ENCODE results near the gene ZNF462.
A peak's percentile ranks its signal among the peaks of the same experiment; 100 is the strongest.

The ZNF462 gene

DNA sequence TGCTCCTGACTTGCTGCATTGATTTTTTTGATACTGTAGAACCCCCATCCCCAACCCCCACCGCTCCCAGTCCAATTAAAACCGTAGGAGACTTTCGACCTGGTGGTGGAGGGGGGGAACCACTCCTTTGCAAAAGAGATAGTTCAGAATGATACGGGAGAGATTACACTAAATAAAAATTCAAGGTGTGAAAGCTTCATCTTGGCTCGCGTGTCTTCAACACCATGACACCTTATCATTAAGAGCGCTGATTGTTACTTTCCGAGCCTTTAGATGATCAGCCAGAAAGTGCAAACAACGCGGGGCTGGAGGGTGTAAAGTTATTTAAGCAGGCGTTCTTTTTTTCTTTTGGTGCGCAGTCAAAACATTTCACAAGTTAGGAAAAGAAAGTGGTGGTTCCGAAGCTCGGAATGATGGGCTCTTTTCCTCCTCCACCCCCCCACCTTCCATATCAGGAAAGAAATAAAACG, 1.3 kb upstream of the ZNF462 start:
- DNase-seq (ENCODE audit: low read depth in 2 of 2) = no peak
- TF ChIP-seq, protein P1, sequence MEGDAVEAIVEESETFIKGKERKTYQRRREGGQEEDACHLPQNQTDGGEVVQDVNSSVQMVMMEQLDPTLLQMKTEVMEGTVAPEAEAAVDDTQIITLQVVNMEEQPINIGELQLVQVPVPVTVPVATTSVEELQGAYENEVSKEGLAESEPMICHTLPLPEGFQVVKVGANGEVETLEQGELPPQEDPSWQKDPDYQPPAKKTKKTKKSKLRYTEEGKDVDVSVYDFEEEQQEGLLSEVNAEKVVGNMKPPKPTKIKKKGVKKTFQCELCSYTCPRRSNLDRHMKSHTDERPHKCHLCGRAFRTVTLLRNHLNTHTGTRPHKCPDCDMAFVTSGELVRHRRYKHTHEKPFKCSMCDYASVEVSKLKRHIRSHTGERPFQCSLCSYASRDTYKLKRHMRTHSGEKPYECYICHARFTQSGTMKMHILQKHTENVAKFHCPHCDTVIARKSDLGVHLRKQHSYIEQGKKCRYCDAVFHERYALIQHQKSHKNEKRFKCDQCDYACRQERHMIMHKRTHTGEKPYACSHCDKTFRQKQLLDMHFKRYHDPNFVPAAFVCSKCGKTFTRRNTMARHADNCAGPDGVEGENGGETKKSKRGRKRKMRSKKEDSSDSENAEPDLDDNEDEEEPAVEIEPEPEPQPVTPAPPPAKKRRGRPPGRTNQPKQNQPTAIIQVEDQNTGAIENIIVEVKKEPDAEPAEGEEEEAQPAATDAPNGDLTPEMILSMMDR (IDR thresholded peaks at IDR 0.05; ENCODE audit: low read depth, low read length) = no peak
- H3K4me3 ChIP-seq (replicated peaks in 1 of 2; ENCODE audit: low read depth in 2 of 2, low read length in 2 of 2) = peak overlapping the region; percentile 69 to 79

DNA sequence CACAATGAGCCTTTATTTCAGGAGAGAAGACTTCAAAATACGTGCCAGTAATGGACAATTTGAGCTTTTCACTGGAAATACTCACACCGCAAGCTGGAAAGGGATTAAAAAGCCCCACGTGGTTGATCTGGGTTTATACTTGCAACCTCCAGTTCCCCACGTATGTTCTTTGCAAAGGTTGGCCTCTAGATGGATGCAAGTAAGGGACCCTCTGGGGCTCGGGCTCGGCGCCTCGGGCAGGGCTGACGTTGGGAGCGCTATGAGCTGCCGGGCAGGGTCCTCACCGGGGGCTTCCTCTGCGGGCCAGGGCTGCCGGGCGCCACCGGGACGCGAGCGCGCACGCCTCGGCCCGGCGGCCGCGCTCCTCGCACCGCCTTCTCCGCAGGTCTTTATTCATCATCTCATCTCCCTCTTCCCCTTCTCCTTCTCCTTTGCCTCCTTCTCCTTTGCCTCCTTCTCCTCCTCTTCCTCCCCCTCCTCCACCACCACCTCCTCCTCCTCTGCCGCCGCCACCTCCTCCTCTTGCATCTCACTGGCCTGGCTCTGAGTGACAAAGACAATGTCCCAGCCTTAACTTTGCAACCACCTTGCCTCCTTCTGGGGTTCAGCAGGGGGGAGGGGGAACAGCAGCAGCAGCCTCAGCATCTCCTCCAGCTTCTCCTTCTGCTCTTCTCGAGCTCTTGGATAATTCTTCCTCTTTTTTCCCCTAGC, 701 bp upstream of the ZNF462 start:
- DNase-seq (ENCODE audit: low read depth in 2 of 2) = peak; percentile 47 to 52
- peak overlapping the region; percentile 69 to 79 for H3K4me3 ChIP-seq (replicated peaks in 1 of 2; ENCODE audit: low read depth in 2 of 2, low read length in 2 of 2)
- TF ChIP-seq, protein P1 (IDR thresholded peaks at IDR 0.05; ENCODE audit: low read depth, low read length) = no peak

DNA sequence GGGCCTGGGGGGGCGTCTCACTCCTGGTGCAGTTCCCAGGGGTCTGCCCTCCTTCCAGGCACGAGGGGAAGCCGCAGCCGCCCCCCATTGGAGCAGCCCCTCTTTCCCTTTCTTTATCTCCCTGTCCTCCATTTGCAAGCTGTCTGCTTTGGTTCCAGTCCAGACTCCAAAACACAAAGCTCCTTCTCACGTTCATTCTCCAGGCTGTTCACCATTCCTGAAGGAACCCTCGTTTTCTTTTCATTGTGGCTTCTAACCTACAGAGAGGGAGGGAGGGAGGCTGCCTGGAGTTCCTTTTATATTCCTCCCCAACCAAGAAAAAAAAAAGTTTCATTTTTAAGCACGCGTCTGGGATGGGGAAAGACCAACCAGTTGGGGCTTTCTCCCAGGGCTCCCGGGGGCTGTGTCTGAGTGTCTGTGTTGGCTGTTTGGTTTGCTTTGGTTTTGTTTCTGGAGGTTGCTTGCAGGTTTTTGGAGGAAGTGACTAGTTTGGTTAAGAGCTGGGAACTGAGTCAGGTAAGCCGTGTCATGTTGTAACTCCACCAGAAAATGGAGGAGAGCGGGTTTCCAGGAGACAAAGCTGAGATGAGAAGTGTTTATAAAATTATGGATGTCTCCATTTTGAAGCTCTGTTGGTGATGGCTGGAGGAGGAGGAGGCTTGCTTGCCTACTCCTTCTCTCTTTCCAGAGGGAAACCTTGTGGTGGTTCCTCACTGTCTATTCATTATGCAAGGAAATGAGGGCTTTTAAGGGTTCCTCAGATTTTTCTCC, 1.6 kb downstream of the ZNF462 start:
- peak; percentile 60 to 61 for DNase-seq (ENCODE audit: low read depth in 2 of 2)
- H3K4me3 ChIP-seq (replicated peaks in 1 of 2; ENCODE audit: low read depth in 2 of 2, low read length in 2 of 2) = peak overlapping the region; percentile 69 to 79
- TF ChIP-seq, protein P1 (IDR thresholded peaks at IDR 0.05; ENCODE audit: low read depth, low read length) = no peak

DNA sequence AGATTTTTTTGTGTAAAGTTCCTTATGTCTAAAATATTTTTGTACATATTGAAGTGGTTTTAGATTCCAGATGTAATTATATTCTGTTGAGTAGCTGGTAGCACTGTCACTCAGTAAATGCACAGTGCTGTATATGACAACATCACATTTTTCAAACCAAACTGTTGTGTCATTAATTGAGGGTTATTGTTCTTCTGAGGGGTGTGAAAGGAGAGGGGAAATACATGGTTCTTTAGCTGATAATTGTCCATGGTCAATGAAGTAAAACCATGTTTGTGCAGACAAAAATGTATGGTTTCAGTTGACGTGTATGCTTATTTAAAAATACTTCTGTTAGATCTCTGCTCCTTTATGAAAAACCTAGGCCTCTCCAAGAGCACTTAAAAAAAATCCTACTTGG, 3.3 kb downstream of the ZNF462 start:
- TF ChIP-seq, protein P1 (IDR thresholded peaks at IDR 0.05; ENCODE audit: low read depth, low read length) = no peak
- DNase-seq (ENCODE audit: low read depth in 2 of 2) = no peak
- no peak overlapping the region for H3K4me3 ChIP-seq (replicated peaks in 1 of 2; ENCODE audit: low read depth in 2 of 2, low read length in 2 of 2)

DNA sequence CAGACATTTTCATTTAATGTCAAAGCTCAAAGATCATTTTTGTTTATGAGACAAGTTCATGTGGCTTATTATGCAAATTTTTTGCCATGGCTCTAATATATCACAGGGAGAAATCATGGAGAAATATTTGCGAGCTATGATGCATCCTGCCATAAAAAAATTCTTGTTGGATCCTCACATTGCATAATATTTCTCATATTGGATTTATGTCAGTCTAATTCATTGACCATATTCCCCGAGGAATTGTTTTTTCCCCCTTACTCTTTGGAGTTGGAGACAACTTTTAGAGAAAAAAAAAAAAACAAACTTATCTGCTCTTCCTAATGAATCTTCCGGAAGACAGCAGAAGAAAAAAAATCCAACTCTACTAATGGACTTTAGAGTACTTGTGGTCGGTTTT, 4.3 kb downstream of the ZNF462 start:
- no peak for DNase-seq (ENCODE audit: low read depth in 2 of 2)
- H3K4me3 ChIP-seq (replicated peaks in 1 of 2; ENCODE audit: low read depth in 2 of 2, low read length in 2 of 2) = no peak overlapping the region
- TF ChIP-seq, protein P1 (IDR thresholded peaks at IDR 0.05; ENCODE audit: low read depth, low read length) = no peak

DNA sequence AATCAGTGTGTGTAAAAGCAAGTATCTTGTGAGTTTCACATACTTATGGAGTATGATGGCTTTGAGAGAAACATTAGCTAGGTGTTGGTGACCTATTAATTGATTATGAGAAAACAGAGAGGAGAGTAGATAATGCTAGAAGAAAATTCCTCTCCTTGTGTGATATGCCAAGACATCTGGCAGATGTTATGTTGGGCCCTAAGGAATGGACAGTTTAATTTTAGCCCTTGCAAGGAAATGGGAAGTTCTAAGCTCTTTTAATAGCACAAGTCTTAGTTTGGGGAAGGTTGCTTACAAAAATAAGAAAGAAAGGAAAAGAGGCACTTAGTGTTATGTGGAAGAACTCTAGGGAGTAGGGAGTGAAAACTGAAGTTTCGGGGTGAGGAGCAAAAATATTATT, 5.1 kb downstream of the ZNF462 start:
- H3K4me3 ChIP-seq (replicated peaks in 1 of 2; ENCODE audit: low read depth in 2 of 2, low read length in 2 of 2) = no peak overlapping the region
- TF ChIP-seq, protein P1 (IDR thresholded peaks at IDR 0.05; ENCODE audit: low read depth, low read length) = no peak
- DNase-seq (ENCODE audit: low read depth in 2 of 2) = no peak

Data from cardiac fibroblast (primary cell).